ENCODE measurements around the gene SEPTIN6. TPM values are rescaled to one million over a fixed set of nuclear protein-coding genes. Genes with fewer than 3 reads are reported as not detected.

Gene SEPTIN6
- total RNA-seq, 1 experiment from 2014 or later, result 4.7 TPM

- Mint-ChIP-seq H3K36me3 (ENCODE audit: insufficient read depth, unreplicated experiment) (no peaks in the 10 kb centered on the region), H3K4me1 (ENCODE audit: insufficient read depth, unreplicated experiment) (peaks cover 6% of the 10 kb centered on the region), H3K27ac (ENCODE audit: low read depth, unreplicated experiment) (no peak overlapping the region), H3K4me3 (ENCODE audit: unreplicated experiment) (no peak overlapping the region), H3K9me3 (ENCODE audit: unreplicated experiment) (no peaks in the 10 kb centered on the region), H3K27me3 (ENCODE audit: insufficient read depth, unreplicated experiment) (peaks cover 18% of the 10 kb centered on the region)
- no peak for DNase-seq (ENCODE audit: unreplicated experiment)
- intact Hi-C loops (cut with micrococcal nuclease), result no loop called here
- ChIA-PET POLR2A (interaction anchor here (0.6 kb wide), 1 partner anchor 142 kb away, joined by 3 read pairs; no protein-coding TSS in a partner anchor), CTCF (interaction anchor here (0.5 to 1.2 kb wide), 5 partner anchors 29 to 219 kb away, joined by 3 to 6 read pairs (median 3); no protein-coding TSS in a partner anchor)
- BruUV-seq (replicated peaks), result no TSS peak
- TF ChIP-seq CTCF (IDR thresholded peaks at IDR 0.05; ENCODE audit: unreplicated experiment), result no peak
Measured at GRCh38 chrX:119735467-119735866, 42.5 kb upstream of the SEPTIN6 start.

DNA sequence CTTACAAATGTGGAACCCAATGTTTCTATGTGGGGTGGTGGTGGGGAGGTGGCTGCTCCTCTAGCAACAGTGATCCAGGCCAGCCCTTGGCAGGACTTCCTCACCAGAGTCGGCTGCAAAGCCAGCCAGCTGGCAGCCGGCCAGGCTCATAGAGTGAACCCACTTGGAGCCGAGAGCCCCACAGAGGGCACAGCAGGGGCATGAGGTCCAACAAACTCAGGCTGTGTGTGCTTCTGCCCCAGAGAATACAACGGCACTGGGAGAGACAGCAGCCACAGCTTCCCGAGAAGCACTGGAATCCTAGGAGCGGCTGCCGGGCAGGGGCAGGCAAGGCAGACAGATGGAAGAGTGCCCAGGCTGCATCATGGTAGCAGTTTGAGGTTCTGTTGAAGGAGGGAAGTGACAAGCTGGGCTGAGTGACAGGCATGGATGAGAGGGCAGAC is 42.0 kb upstream of the SEPTIN6 start:
- Mint-ChIP-seq H3K9me3 (ENCODE audit: unreplicated experiment) (no peaks in the 10 kb centered on the region), H3K4me3 (ENCODE audit: unreplicated experiment) (no peak overlapping the region), H3K27ac (ENCODE audit: low read depth, unreplicated experiment) (no peak overlapping the region), H3K4me1 (ENCODE audit: insufficient read depth, unreplicated experiment) (peaks cover 6% of the 10 kb centered on the region), H3K27me3 (ENCODE audit: insufficient read depth, unreplicated experiment) (peaks cover 18% of the 10 kb centered on the region), H3K36me3 (ENCODE audit: insufficient read depth, unreplicated experiment) (no peaks in the 10 kb centered on the region)
- ChIA-PET POLR2A (interaction anchor here (0.6 to 0.7 kb wide), 2 partner anchors 26 to 142 kb away, joined by 3 to 4 read pairs; no protein-coding TSS in a partner anchor), CTCF (interaction anchor here (0.6 to 1.2 kb wide), 3 partner anchors 125 to 219 kb away, joined by 3 to 4 read pairs (median 3); no protein-coding TSS in a partner anchor)
- peak; percentile 45 for DNase-seq (ENCODE audit: unreplicated experiment)
- intact Hi-C loops (cut with micrococcal nuclease), result no loop called here
- TF ChIP-seq CTCF (IDR thresholded peaks at IDR 0.05; ENCODE audit: unreplicated experiment), result no peak
- no TSS peak for BruUV-seq (replicated peaks)

DNA sequence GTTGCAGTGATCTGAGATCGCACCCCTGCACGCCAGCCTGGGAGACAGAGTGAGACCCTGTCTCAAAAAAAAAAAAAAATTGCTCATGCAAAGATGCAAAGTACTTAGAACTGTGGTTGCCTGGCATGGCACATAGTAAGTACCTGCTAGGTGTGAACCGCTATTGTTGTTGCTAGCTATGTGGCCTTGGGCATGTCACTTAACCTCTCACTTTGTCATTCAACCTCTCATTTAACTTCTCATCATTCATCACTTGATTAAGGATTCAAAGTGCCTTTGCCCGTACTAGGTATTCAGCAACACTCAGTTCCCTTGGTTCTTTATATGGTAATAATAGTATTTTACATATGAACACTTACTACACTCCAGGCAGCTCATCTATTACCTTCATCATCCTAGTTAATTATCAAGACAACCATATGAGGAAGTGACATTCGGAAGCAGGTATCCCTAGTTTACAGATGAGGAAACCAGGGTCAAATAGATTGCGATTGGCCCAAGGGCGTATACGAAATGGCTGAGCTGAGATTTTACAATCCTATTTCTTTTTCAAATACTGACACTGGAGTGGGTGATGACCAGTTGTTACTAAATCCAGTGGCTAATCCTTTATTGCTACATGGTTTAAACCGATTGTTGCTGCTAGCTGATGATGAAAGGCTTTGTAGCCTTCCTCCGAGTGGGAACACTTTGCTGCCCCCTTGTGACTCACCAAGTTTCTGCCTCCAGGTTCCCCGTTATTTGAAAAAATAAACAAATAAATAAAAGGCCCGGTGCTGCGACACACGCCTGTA is 36.6 kb upstream of the SEPTIN6 start:
- intact Hi-C loops (cut with micrococcal nuclease), result loop anchor here (1.0 kb wide), 3 partner anchors 31 to 213 kb away; no protein-coding TSS in a partner anchor
- H3K4me1 Mint-ChIP-seq (ENCODE audit: insufficient read depth, unreplicated experiment), result no peaks in the 10 kb centered on the region
- ChIA-PET CTCF (interaction anchor here (0.5 to 2.5 kb wide), 31 partner anchors 9 to 611 kb away, joined by 3 to 12 read pairs (median 4); partner anchors contain the start of gene SEPTIN6), POLR2A (interaction anchor here (0.6 kb wide), 1 partner anchor 123 kb away, joined by 4 read pairs; the partner anchor contains the start of gene NKRF)
- no peak overlapping the region for H3K4me3 Mint-ChIP-seq (ENCODE audit: unreplicated experiment)
- peak; percentile 58 for TF ChIP-seq CTCF (IDR thresholded peaks at IDR 0.05; ENCODE audit: unreplicated experiment)
- no peaks in the 10 kb centered on the region for H3K9me3 Mint-ChIP-seq (ENCODE audit: unreplicated experiment)
- H3K27ac Mint-ChIP-seq (ENCODE audit: low read depth, unreplicated experiment), result no peak overlapping the region
- peaks cover 18% of the 10 kb centered on the region for H3K27me3 Mint-ChIP-seq (ENCODE audit: insufficient read depth, unreplicated experiment)
- peak; percentile 73 for DNase-seq (ENCODE audit: unreplicated experiment)
- no TSS peak for BruUV-seq (replicated peaks)
- no peaks in the 10 kb centered on the region for H3K36me3 Mint-ChIP-seq (ENCODE audit: insufficient read depth, unreplicated experiment)

- no peak for DNase-seq (ENCODE audit: unreplicated experiment)
- Mint-ChIP-seq H3K36me3 (ENCODE audit: insufficient read depth, unreplicated experiment) (no peaks in the 10 kb centered on the region), H3K4me3 (ENCODE audit: unreplicated experiment) (no peak overlapping the region), H3K27me3 (ENCODE audit: insufficient read depth, unreplicated experiment) (peaks cover 18% of the 10 kb centered on the region), H3K9me3 (ENCODE audit: unreplicated experiment) (no peaks in the 10 kb centered on the region), H3K27ac (ENCODE audit: low read depth, unreplicated experiment) (no peak overlapping the region), H3K4me1 (ENCODE audit: insufficient read depth, unreplicated experiment) (no peaks in the 10 kb centered on the region)
- intact Hi-C loops (cut with micrococcal nuclease), result no loop called here
- no peak for TF ChIP-seq CTCF (IDR thresholded peaks at IDR 0.05; ENCODE audit: unreplicated experiment)
- ChIA-PET POLR2A (no interaction called here), CTCF (interaction anchor here (0.6 to 2.5 kb wide), 12 partner anchors 8 to 473 kb away, joined by 3 to 12 read pairs (median 4); no protein-coding TSS in a partner anchor)
- no TSS peak for BruUV-seq (replicated peaks)
Measured at GRCh38 chrX:119728487-119728886, 35.5 kb upstream of the SEPTIN6 start.
